H9 (cell line): ENCODE data around the gene EHD3. TPM values are rescaled to one million over a fixed set of nuclear protein-coding genes. Genes with fewer than 3 reads are reported as not detected.

Experiments
- DNase-seq: peaks from one replicate; pipeline ENCODE4 v3.0.0-alpha.2; 2017
- H2AFZ ChIP-seq: one replicate; pipeline ENCODE4 v1.6.1; 2013; ENCODE audit warnings: mild to moderate bottlenecking, low read length, control low read depth, moderate library complexity
- H2AK5ac ChIP-seq: 2 replicates; pipeline ENCODE4 v1.6.1; 2013; ENCODE audit warnings: low read length, control low read depth, mixed read lengths; ENCODE audit not compliant: insufficient read length
- H2BK120ac ChIP-seq: one replicate; pipeline ENCODE4 v1.6.1; 2013; ENCODE audit warnings: low read depth, mild to moderate bottlenecking, low read length, control low read depth, inconsistent platforms; ENCODE audit not compliant: poor library complexity, severe bottlenecking
- H2BK12ac ChIP-seq: 2 replicates; pipeline ENCODE4 v1.6.1; 2013; ENCODE audit warnings: low read length, control low read depth, mixed read lengths, low read depth; ENCODE audit not compliant: insufficient read length
- H2BK15ac ChIP-seq: 2 replicates; pipeline ENCODE4 v1.6.1; 2013; ENCODE audit warnings: low read depth, low read length, control low read depth
- H2BK20ac ChIP-seq: one replicate; pipeline ENCODE4 v1.6.1; 2013; ENCODE audit warnings: low read depth, mild to moderate bottlenecking, low read length, control low read depth, inconsistent platforms; ENCODE audit not compliant: poor library complexity, severe bottlenecking
- H2BK5ac ChIP-seq: 2 replicates; pipeline ENCODE4 v1.6.1; 2013; ENCODE audit warnings: low read length, control low read depth, mixed read lengths; ENCODE audit not compliant: insufficient read length
- H3K14ac ChIP-seq: 2 replicates; pipeline ENCODE4 v1.6.1; 2013; ENCODE audit warnings: low read length, control low read depth; ENCODE audit not compliant: insufficient read depth
- H3K18ac ChIP-seq: 2 replicates; pipeline ENCODE4 v1.6.1; 2013; ENCODE audit warnings: low read depth, mild to moderate bottlenecking, mixed read lengths, low read length, control low read depth; ENCODE audit not compliant: insufficient read length
- H3K23ac ChIP-seq: 2 replicates; pipeline ENCODE4 v1.6.1; 2013; ENCODE audit warnings: low read length, control low read depth, mixed read lengths, low read depth; ENCODE audit not compliant: insufficient read length
- H3K23me2 ChIP-seq: 2 replicates; pipeline ENCODE4 v1.6.1; 2013; ENCODE audit warnings: low read depth, mild to moderate bottlenecking, mixed read lengths, low read length, control low read depth; ENCODE audit not compliant: insufficient read length, poor library complexity, severe bottlenecking
- H3K27ac ChIP-seq: 2 replicates; pipeline ENCODE4 v1.5.1; 2013; ENCODE audit warnings: low read length, control low read depth, mixed read lengths, low read depth; ENCODE audit not compliant: insufficient read length
- H3K27me3 ChIP-seq: 2 replicates; pipeline ENCODE4 v1.6.1; 2013; ENCODE audit warnings: low read length, control low read depth, inconsistent platforms; ENCODE audit not compliant: insufficient read depth
- H3K4ac ChIP-seq: 2 replicates; pipeline ENCODE4 v1.6.1; 2013; ENCODE audit warnings: low read depth, mild to moderate bottlenecking, control low read depth, inconsistent platforms, low read length, moderate library complexity
- H3K4me1 ChIP-seq: 2 replicates; pipeline ENCODE4 v1.6.1; 2013; ENCODE audit warnings: low read length, control low read depth, inconsistent platforms; ENCODE audit not compliant: insufficient read depth
- H3K4me2 ChIP-seq: 2 replicates; pipeline ENCODE4 v1.6.1; 2013; ENCODE audit warnings: low read length, control low read depth, mixed read lengths; ENCODE audit not compliant: insufficient read length, insufficient read depth
- H3K56ac ChIP-seq: 2 replicates; pipeline ENCODE4 v1.6.1; 2013; ENCODE audit warnings: low read depth, mild to moderate bottlenecking, mixed read lengths, low read length, control low read depth; ENCODE audit not compliant: insufficient read length
- H3K79me1 ChIP-seq: 2 replicates; pipeline ENCODE4 v1.6.1; 2013; ENCODE audit warnings: low read depth, mild to moderate bottlenecking, moderate library complexity, low read length, control low read depth, inconsistent platforms; ENCODE audit not compliant: insufficient read depth, poor library complexity, severe bottlenecking
- H3K79me2 ChIP-seq: 2 replicates; pipeline ENCODE4 v1.6.1; 2013; ENCODE audit warnings: low read length, control low read depth, inconsistent platforms; ENCODE audit not compliant: insufficient read depth
- H3K9ac ChIP-seq: 2 replicates; pipeline ENCODE4 v1.6.1; 2013; ENCODE audit warnings: low read length, control low read depth, mixed read lengths; ENCODE audit not compliant: insufficient read length; ENCODE audit errors: extremely low read depth
- H3K9me3 ChIP-seq: one replicate; pipeline ENCODE4 v1.6.1; 2013; ENCODE audit warnings: low read depth, low read length, inconsistent platforms; ENCODE audit not compliant: control insufficient read depth
- H3T11ph ChIP-seq: one replicate; pipeline ENCODE4 v1.6.1; 2013; ENCODE audit warnings: mild to moderate bottlenecking, low read length, control low read depth, inconsistent platforms
- H4K20me1 ChIP-seq: one replicate; pipeline ENCODE4 v1.6.1; 2013; ENCODE audit not compliant: control insufficient read depth, insufficient read length, insufficient read depth
- H4K5ac ChIP-seq: 2 replicates; pipeline ENCODE4 v1.6.1; 2013; ENCODE audit warnings: low read depth, mild to moderate bottlenecking, mixed read lengths, low read length, control low read depth; ENCODE audit not compliant: insufficient read length
- H4K8ac ChIP-seq: replicated peaks from 2 replicates; pipeline ENCODE4 v1.6.1; 2013; ENCODE audit warnings: low read length, control low read depth, mixed read lengths, low read depth; ENCODE audit not compliant: insufficient read length
- H4K91ac ChIP-seq: 2 replicates; pipeline ENCODE4 v1.6.1; 2013; ENCODE audit warnings: low read depth, mild to moderate bottlenecking, moderate library complexity, mixed read lengths, low read length, control low read depth; ENCODE audit not compliant: insufficient read length
- H3K27ac Mint-ChIP-seq, 3 experiments: 2 replicates in 2 of 3; 3 replicates in 1 of 3; pipeline ENCODE4 v1.8.0; 2020 to 2021; ENCODE audit warnings: mixed read lengths in 3 of 3, mild to moderate bottlenecking in 1 of 3, moderate library complexity in 1 of 3
- H3K27me3 Mint-ChIP-seq: 2 replicates; pipeline ENCODE4 v1.8.0; 2021; ENCODE audit warnings: low read depth, mild to moderate bottlenecking, moderate library complexity, mixed read lengths
- H3K36me3 Mint-ChIP-seq, 3 experiments: 2 replicates in 2 of 3; 3 replicates in 1 of 3; pipeline ENCODE4 v1.8.0; 2020 to 2021; ENCODE audit warnings: low read depth in 3 of 3, mixed read lengths in 3 of 3; ENCODE audit not compliant: insufficient read depth in 1 of 3
- H3K4me1 Mint-ChIP-seq, 2 experiments: 2 replicates each; pipeline ENCODE4 v1.8.0; 2020; ENCODE audit warnings: mixed read lengths in 2 of 2
- H3K4me3 Mint-ChIP-seq, 2 experiments: 2 replicates in 1 of 2; 3 replicates in 1 of 2; pipeline ENCODE4 v1.8.0; 2020 to 2021; ENCODE audit warnings: mild to moderate bottlenecking in 2 of 2, mixed read lengths in 2 of 2, moderate library complexity in 1 of 2
- H3K9me3 Mint-ChIP-seq, 2 experiments: 2 replicates in 1 of 2; 3 replicates in 1 of 2; pipeline ENCODE4 v1.8.0; 2020; ENCODE audit warnings: mild to moderate bottlenecking in 2 of 2, mixed read lengths in 2 of 2, moderate library complexity in 1 of 2
- WGBS: extraction: QIAGEN DNeasy Blood & Tissue Kit; methylation state at CpG from one replicate; pipeline ENCODE4 v1.1.7; 2013; ENCODE audit warnings: missing lambda C conversion rate, low lambda C conversion rate, mixed read lengths; ENCODE audit not compliant: insufficient read length; ENCODE audit errors: extremely low coverage; 5-methylcytosine and 5-hydroxymethylcytosine counted together
- total RNA-seq: library from RNA; stranded (reverse); gene quantifications from 2 replicates; pipeline ENCODE4 v1.2.1, GENCODE V29; 2021
- TF ChIP-seq, protein P1 (sequence below): fragments of 200-600 bp; sonication (generic); conservative IDR thresholded peaks from 3 replicates; pipeline ENCODE4 v1.8.0; 2021; ENCODE audit warnings: antibody characterized with exemption, mild to moderate bottlenecking

Gene EHD3
- total RNA-seq, 1 experiment from 2014 or later: 8.3 TPM

DNA sequence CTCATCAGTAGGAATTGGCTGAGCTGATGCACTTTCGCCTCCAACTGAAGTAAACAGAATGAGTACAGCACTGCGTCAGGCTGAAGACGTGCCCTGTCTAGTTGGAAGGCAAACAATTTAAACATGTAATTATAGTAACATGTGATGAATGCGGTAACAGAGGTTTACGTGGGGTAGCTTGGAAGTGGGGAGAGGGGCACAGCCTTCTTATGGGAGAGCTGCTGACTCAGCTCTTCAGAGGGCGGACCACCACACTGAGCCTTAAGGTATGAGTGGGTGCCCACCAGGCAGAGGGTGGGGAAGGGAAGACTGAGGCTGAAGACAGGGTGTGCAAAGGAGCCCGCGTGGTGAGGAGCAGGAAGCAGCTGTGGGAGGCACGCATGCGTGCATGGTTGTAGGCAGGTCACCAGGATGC is 6.2 kb upstream of the EHD3 start:
- H3K36me3 Mint-ChIP-seq: no peaks in the 10 kb centered on the region
- no peaks in the 10 kb centered on the region for H3K4me1 ChIP-seq
- no peak overlapping the region for H3K4me2 ChIP-seq
- H2BK120ac ChIP-seq: no peak overlapping the region
- no peak overlapping the region for H2BK5ac ChIP-seq
- no peaks in the 10 kb centered on the region for H4K20me1 ChIP-seq
- DNase-seq: peak; percentile 12
- H3K27me3 Mint-ChIP-seq: peaks cover 5% of the 10 kb centered on the region; the same call in 1 of the 2 replicates
- no peak overlapping the region for H3K56ac ChIP-seq
- H2BK12ac ChIP-seq: no peak overlapping the region
- no peak overlapping the region for H3K4ac ChIP-seq
- no peak overlapping the region for H2AFZ ChIP-seq
- H3K9me3 Mint-ChIP-seq: no peaks in the 10 kb centered on the region
- H3K27me3 ChIP-seq: no peaks in the 10 kb centered on the region
- H4K5ac ChIP-seq: no peak overlapping the region
- H3K4me1 Mint-ChIP-seq: peaks cover 4 to 8% of the 10 kb centered on the region in 2 experiments; a peak in 3 of 4 replicates
- H3K79me1 ChIP-seq: no peaks in the 10 kb centered on the region
- no peak overlapping the region for H4K91ac ChIP-seq
- WGBS: no CpG with 5 or more reads among the region's 10 CpGs
- H3K9me3 ChIP-seq: no peaks in the 10 kb centered on the region
- no peaks in the 10 kb centered on the region for H3K79me2 ChIP-seq
- no peak overlapping the region for H2AK5ac ChIP-seq
- no peak overlapping the region; a peak in 1 of 7 replicates for H3K27ac Mint-ChIP-seq
- no peak overlapping the region for H3K18ac ChIP-seq
- H2BK15ac ChIP-seq: no peak overlapping the region
- H3K9ac ChIP-seq: no peak overlapping the region
- H3T11ph ChIP-seq: no peak overlapping the region
- H3K14ac ChIP-seq: no peak overlapping the region
- no peak overlapping the region for H4K8ac ChIP-seq
- H2BK20ac ChIP-seq: no peak overlapping the region
- H3K23ac ChIP-seq: no peak overlapping the region
- TF ChIP-seq, protein P1, sequence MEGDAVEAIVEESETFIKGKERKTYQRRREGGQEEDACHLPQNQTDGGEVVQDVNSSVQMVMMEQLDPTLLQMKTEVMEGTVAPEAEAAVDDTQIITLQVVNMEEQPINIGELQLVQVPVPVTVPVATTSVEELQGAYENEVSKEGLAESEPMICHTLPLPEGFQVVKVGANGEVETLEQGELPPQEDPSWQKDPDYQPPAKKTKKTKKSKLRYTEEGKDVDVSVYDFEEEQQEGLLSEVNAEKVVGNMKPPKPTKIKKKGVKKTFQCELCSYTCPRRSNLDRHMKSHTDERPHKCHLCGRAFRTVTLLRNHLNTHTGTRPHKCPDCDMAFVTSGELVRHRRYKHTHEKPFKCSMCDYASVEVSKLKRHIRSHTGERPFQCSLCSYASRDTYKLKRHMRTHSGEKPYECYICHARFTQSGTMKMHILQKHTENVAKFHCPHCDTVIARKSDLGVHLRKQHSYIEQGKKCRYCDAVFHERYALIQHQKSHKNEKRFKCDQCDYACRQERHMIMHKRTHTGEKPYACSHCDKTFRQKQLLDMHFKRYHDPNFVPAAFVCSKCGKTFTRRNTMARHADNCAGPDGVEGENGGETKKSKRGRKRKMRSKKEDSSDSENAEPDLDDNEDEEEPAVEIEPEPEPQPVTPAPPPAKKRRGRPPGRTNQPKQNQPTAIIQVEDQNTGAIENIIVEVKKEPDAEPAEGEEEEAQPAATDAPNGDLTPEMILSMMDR: no peak
- H3K27ac ChIP-seq: no peak overlapping the region
- H3K23me2 ChIP-seq: no peaks in the 10 kb centered on the region
- no peak overlapping the region for H3K4me3 Mint-ChIP-seq
